H1 (cell line): ENCODE measurements around the gene PLEKHH2.

Experiments
- CTCF ChIP-seq, 3 experiments: IDR thresholded peaks; 1 replicate in 2 of 3; 2 replicates in 1 of 3; pipeline versions ENCODE4 v1.5.1 to v1.6.1; 2011; ENCODE audit warnings: low read length in 3 of 3, mild to moderate bottlenecking in 3 of 3, inconsistent platforms in 2 of 3, low read depth in 1 of 3, moderate library complexity in 1 of 3; ENCODE audit not compliant: insufficient read depth in 1 of 3; ENCODE audit errors: control extremely low read depth in 1 of 3
- EZH2 ChIP-seq: fragments of 200-600 bp; sonication (generic); IDR thresholded peaks from 2 replicates; pipeline ENCODE4 v1.7.1; 2012; ENCODE audit warnings: low read depth, mild to moderate bottlenecking, moderate library complexity, low read length, inconsistent platforms; ENCODE audit not compliant: severe bottlenecking
- JUND ChIP-seq: IDR thresholded peaks from 2 replicates; pipeline ENCODE4 v1.6.1; 2011; ENCODE audit warnings: mild to moderate bottlenecking, improper control_type of control experiment, low read length
- POLR2A ChIP-seq, 2 experiments: IDR thresholded peaks; 1 replicate in 1 of 2; 2 replicates in 1 of 2; pipeline ENCODE4 v1.6.1; 2011; ENCODE audit warnings: low read depth in 2 of 2, low read length in 2 of 2, mild to moderate bottlenecking in 2 of 2; ENCODE audit errors: control extremely low read depth in 1 of 2
- RBBP5 ChIP-seq: IDR thresholded peaks from 2 replicates; pipeline ENCODE4 v1.7.1; 2012; ENCODE audit warnings: low read depth, mild to moderate bottlenecking, inconsistent platforms, low read length, moderate library complexity, borderline replicate concordance
- RFX5 ChIP-seq: IDR thresholded peaks from 2 replicates; pipeline ENCODE4 v1.6.1; 2011; ENCODE audit warnings: low read depth, low read length, improper control_type of control experiment, borderline replicate concordance
- TAF7 ChIP-seq: optimal IDR thresholded peaks from 2 replicates; pipeline ENCODE3; 2011; ENCODE audit warnings: low read depth, mild to moderate bottlenecking, inconsistent platforms, low read length, moderate library complexity, borderline replicate concordance
- TEAD4 ChIP-seq: IDR thresholded peaks from 2 replicates; pipeline ENCODE4 v1.6.1; 2012; ENCODE audit warnings: low read depth, low read length, inconsistent platforms, mixed read lengths

DNA sequence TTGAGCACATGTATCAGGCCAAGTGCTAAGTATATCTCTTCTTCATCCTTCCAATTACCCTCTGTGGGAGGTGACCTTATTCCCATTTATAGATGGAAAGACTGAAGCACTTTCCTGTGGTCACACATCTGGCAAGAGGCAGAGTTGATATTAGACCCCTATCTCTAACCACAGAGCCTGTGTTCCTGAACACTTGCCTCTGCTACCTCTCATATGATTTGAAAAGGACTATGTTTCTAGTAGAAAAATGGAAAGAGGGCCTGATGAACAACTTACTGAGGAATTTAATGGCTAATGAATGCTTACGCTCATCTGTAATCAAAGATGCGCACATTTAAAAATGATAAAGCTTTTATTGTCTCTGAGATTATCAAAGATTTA is 90.6 kb downstream of the PLEKHH2 start:
- TF ChIP-seq EZH2 (no peak), CTCF (IDR thresholded peaks at IDR 0.05; ENCODE audit: control extremely low read depth in 1 of 3, insufficient read depth in 1 of 3, low read depth in 1 of 3, low read length in 3 of 3) (no peak), RFX5 (no peak), TAF7 (no peak), TEAD4 (no peak), POLR2A (IDR thresholded peaks at IDR 0.05; ENCODE audit: control extremely low read depth in 1 of 2, low read depth in 2 of 2, low read length in 2 of 2) (no peak), JUND (no peak), RBBP5 (no peak)
